ELR (cell line): ENCODE results near the gene TBC1D5.

Experiments
- DNase-seq: peaks from one replicate; pipeline ENCODE4 v3.0.0-alpha.2; 2015; ENCODE audit warnings: low read depth

The TBC1D5 gene

GRCh38 chr3:17213102-17213501, 529.3 kb downstream of the TBC1D5 start:
- peak; percentile 62 for DNase-seq

GRCh38 chr3:17207979-17208378, 534.5 kb downstream of the TBC1D5 start:
- no peak for DNase-seq

DNA sequence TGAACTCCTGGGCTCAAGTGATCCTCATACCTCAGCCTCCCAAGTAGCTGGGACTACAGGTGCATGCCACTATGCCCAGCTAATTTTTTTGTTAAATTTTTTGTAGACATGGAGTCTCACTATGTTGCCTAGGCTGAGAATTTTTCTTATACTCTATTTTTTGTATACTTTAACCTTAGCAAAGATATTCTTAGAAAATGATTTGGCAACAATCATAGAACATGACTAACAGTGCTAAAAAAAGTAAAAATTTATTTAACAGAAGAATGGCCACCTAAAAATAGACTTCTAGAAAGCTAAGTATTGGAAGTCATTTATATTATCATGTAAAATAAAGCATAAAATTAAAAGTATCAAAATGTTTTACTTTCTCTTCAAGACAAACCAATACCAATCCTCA, 535.4 kb downstream of the TBC1D5 start:
- no peak for DNase-seq

GRCh38 chr3:17204049-17204650, 538.3 kb downstream of the TBC1D5 start:
- no peak for DNase-seq

- no peak for DNase-seq
These were observed 540.9 kb downstream of the TBC1D5 start for GRCh38 chr3:17201538-17201937.

DNA sequence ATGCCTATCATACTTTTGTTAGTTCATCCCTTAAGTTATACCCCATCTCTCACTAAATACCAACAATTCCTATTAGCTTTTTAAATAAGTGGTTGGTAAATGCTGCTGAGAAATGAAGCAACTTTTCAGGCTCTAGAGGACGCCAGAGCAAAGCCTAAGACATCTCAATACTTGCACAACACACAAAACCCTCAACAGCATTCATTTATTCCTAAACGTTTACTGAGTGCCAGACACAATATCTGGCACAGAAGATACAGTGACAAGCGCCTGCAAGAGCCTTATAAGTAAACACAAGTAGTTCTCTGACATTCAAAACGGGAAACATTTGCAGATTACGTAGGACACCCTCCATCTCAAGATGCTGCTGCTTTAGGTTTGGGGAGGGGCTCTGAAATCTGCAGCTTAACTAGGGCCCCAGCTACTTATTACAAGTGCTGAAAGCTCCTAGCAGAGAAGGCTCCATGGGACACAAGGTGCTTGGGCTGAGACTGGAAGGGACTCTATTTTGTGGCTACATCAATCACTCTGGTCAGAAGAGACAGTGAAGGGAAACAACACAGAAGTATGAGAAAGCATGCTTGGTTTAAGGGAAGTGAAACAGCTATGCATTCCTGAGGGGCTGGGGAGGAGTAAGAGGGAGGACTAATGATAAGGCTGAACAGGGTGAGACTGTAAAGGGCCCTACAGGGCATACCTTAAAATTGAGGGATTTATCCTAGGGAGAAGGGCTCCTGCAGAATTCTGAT, 546.4 kb downstream of the TBC1D5 start:
- DNase-seq: no peak

- DNase-seq: no peak
These were observed 547.2 kb downstream of the TBC1D5 start for GRCh38 chr3:17195192-17195611.

DNA sequence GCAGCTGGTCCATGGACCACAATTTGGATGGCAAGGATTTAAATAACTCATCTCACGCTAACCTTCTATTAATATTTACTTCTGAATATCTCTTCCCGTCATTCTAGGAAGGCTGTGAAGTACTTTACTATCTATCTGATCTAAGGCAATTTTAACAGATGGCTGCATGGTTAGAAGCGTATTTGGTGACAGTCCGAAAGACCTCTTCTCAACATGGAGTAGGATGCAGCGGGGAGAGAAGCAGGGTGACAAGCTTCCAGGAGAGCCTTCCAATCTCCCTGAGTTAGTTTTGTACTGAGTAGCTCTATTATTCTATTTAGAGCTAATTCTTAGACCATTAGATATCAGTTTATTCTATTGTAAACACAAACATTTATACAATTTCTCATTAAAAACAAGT, 548.3 kb downstream of the TBC1D5 start:
- DNase-seq: no peak

GRCh38 chr3:17192995-17193394, 549.4 kb downstream of the TBC1D5 start:
- DNase-seq: no peak

- no peak for DNase-seq
These were observed 551.9 kb downstream of the TBC1D5 start for GRCh38 chr3:17190353-17191078.

DNA sequence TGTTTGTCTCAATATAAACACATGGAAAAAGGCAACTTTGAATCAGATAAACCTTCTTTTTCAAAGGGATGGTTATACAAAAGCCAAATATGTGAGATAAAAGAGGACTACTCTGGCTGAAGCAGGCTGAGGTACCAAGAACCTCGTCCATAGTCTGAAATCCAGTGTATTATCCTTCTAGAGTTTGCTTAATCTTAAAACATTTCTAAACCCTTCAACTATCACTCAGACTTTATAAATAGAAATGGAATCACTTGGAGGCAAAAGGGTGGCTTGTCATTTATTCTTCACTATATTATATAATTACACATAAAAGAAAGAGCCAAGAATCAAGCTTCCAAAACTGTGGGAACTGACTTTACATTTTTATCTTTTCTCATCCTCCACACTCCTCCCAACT, 554.1 kb downstream of the TBC1D5 start:
- no peak for DNase-seq

DNA sequence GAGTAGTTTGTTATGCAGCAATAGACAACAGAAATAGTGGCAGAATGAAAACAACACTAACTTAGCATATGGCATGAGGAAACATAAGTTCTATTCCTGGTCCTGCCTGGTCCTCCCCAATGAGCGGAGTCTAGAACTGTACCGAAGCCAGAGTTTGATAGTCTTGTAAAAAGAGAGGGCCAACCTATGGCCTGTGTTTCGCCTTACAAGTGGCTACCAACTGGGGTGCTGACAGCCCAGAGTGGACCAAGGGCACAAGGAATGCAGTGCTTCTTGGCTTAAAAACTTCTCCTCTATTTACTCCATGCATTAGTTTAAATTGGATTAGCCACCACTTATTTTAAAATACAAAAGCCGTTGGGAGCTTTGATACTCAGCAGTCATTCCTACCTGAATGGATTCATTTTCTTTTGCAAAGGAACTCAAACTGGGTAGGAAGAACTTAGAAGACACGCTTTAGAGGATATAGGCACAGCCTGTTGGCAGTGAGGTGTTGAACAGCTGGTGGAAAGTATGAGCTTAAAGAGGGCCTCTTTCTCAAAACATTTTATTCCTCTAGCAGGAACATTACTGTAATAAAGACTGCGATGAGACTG, 554.7 kb downstream of the TBC1D5 start:
- no peak for DNase-seq

DNA sequence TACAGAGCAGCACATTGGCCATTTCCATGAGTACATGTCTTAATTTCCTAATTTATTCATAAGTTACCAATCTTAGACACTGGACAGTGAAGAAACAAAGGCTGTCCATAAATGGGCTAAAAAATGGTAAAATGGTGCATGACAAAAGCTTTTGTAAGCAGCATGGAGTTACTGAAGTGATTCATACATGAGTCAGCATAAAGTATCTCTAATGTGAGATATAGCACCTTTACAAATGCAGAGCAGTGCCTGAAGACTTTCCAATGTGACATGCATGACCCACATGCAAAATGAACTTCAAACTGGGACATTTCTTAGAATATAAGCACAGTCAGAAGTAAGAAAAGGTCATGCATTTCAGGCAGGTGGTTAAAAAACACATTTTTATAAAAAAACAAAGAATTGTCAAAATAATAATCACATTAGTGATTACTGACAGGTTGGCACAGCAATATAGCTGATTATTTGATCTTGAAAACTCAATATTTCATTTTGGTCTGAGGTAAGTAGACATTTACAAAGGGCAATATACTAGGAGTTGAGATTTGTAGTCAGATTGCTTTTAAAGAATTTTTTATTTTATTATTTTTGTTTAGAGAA, 558.4 kb downstream of the TBC1D5 start:
- peak; percentile 70 for DNase-seq

DNA sequence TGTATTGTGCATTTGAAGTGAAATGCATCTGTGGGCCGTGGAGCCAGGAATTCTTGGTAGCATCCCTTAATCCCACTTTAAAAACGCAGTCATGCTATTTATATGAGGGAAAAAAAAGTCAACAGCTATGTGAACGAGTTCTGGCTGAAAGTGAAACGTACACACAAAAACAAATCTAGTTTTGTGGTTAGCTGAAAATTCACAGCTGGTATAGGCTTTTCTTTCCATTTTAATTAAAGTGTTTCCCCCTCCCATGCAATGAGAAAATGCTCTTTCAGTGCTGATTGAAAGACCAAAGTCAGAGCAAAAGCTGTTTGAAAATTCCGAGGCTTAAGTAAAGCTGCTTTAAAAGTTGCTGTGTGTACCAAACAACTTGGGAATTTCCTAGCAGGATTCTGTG, 560.3 kb downstream of the TBC1D5 start:
- no peak for DNase-seq

GRCh38 chr3:17181413-17181907, 561.0 kb downstream of the TBC1D5 start:
- DNase-seq: no peak

GRCh38 chr3:17179381-17180205, 562.8 kb downstream of the TBC1D5 start:
- no peak for DNase-seq

GRCh38 chr3:17176757-17177156, 565.7 kb downstream of the TBC1D5 start:
- no peak for DNase-seq

DNA sequence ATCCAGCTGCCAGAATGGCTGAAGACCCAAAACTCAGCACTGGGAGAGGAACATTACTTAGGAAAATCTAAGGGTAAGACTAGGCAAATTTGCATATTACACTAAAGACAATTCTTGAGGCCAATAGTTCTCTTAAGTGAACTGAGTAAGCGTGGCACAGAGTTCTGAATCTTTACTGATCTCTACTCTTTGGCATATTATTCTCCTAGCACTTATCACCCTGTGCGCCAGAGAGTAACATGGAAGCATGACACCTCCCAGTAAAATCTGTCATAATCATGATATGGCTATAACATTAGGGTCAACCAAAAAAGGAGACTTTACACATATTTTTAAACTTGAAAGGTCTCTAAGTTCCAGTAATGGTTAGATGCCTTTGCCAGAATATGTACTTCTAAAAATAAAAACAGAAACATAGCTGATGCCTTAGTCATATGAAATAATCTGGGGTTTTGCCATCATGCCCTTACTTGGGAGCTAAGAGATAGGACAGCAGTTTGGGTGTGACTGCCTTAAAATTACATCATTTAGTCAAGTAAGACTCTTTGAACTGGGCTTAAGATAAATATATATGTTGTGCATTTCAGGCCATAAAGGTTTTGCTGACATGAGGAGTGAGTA, 567.1 kb downstream of the TBC1D5 start:
- peak; percentile 63 for DNase-seq

GRCh38 chr3:17166369-17166768, 576.1 kb downstream of the TBC1D5 start:
- no peak for DNase-seq

DNA sequence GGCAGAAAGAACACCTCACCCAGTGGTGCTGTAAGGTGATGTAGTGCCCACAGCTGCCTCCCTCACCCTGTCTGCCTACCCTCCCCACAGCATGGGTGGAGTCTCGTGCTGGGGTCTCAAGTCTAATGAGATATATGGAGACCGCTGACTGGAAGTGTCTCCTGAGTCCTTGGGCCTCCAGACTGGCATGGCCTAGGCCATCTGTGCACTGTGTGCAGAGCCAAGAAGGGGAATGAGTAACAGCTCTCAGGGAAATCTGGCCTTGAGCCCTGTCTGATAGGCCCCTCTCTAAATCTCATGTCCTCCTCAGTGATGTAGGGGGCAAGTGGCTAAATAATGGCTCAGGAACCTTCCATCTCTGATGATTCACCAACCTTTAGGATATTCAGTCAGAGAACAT, 580.3 kb downstream of the TBC1D5 start:
- no peak for DNase-seq

DNA sequence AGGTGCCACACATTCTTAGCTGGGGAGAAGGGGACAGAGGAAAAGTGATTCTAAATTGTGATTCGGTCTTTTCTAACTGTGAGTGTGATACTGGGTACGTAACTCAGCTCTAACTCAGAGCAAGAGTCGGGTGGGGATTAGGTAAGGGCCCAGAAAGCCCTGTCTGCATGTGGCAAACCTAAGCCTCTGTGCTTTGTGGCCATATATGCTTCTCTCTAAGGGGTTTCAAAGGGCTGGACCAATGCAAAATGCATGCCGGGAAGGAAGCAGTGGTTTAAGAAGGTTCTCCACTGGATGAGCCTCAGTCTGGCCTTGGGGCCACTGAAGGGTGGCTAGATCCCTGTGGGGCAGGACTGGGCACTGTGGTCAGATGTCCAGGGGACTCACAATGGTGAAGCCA, 581.8 kb downstream of the TBC1D5 start:
- no peak for DNase-seq
